HL-60 (cell line): ENCODE results near the gene ADGRD2.

ENCODE experiments used
- DNase-seq, 2 experiments: peaks; one replicate each; pipeline ENCODE4 v3.0.0-alpha.2; 2010 to 2020; ENCODE audit warnings: low read depth in 1 of 2, low spot score in 1 of 2
- H3K27ac ChIP-seq: fragments of 250-450 bp; sonication (Bioruptor Pico); replicated peaks from 2 replicates; pipeline ENCODE4 v1.5.1; 2020; ENCODE audit warnings: mild to moderate bottlenecking, moderate library complexity
- H3K27me3 ChIP-seq: fragments of 250-450 bp; sonication (Bioruptor Pico); 2 replicates; pipeline ENCODE4 v1.5.1; 2021; ENCODE audit warnings: mild to moderate bottlenecking, moderate library complexity; ENCODE audit not compliant: insufficient read depth, poor library complexity, severe bottlenecking
- H3K4me3 ChIP-seq: replicated peaks from 2 replicates; pipeline ENCODE4 v1.5.1; 2011; ENCODE audit warnings: mild to moderate bottlenecking, control low read depth, low read length; ENCODE audit not compliant: insufficient read depth
- CTCF ChIP-seq: IDR thresholded peaks from one replicate; pipeline ENCODE4 v1.5.1; 2011; ENCODE audit warnings: low read length, control low read depth, inconsistent platforms; ENCODE audit not compliant: insufficient read depth
- GABPA ChIP-seq: IDR thresholded peaks from 2 replicates; pipeline ENCODE4 v1.6.1; 2012; ENCODE audit warnings: low read depth
- POLR2AphosphoS5 ChIP-seq: IDR thresholded peaks from 2 replicates; pipeline ENCODE4 v1.6.1; 2012; ENCODE audit warnings: low read depth
- REST ChIP-seq: IDR thresholded peaks from 2 replicates; pipeline ENCODE4 v1.6.1; 2012; ENCODE audit warnings: low read depth; ENCODE audit not compliant: insufficient replicate concordance
- SPI1 ChIP-seq: IDR thresholded peaks from 2 replicates; pipeline ENCODE4 v1.6.1; 2012; ENCODE audit warnings: low read depth, mild to moderate bottlenecking, borderline replicate concordance

ADGRD2 gene

DNA sequence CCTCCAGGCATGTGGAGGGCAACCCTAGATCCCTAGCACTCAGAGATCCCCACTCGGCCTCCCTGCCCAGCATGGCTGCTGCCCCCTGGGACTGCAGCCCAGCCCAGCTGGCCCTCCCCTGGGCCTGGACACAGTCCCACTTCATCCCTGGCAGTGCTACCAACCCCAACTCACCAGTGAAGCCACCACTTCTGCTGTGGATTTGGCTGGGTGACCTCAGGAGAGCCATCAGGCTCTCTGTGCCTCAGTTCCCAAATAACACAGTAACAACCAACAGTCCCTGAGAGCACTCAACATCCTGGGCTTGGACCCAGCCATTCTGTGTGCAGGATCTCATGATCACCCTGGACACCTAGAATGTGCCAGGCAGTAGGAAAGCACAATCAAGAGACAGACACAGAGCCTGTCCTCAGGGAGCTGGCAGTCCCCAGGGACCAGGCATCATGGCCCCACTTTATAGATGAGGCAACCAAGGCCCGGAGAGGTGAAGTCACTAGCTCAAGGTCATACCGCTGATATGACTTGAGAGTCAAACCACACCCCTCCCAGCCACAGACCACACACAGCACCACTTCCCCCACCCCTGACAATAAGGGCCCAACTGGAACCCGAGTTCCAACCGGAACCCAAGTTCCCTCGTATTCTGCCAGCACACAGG, 30.3 kb upstream of the ADGRD2 start:
- DNase-seq, result no peak
- Histone ChIP-seq H3K27me3 (peaks cover 2% of the 10 kb centered on the region), H3K4me3 (no peak overlapping the region), H3K27ac (no peak overlapping the region)
- no peak for TF ChIP-seq GABPA
- TF ChIP-seq REST, result no peak
- TF ChIP-seq SPI1, result no peak
- TF ChIP-seq CTCF, result no peak
- no peak for TF ChIP-seq POLR2AphosphoS5

- H3K27ac ChIP-seq, result no peak overlapping the region
- no peak overlapping the region for H3K4me3 ChIP-seq
- DNase-seq, result no peak
- TF ChIP-seq SPI1 (no peak), CTCF (no peak), REST (no peak), GABPA (no peak), POLR2AphosphoS5 (no peak)
- H3K27me3 ChIP-seq, result peaks cover 2% of the 10 kb centered on the region
These were observed 29.2 kb upstream of the ADGRD2 start for GRCh38 chr9:124420991-124421543.

DNA sequence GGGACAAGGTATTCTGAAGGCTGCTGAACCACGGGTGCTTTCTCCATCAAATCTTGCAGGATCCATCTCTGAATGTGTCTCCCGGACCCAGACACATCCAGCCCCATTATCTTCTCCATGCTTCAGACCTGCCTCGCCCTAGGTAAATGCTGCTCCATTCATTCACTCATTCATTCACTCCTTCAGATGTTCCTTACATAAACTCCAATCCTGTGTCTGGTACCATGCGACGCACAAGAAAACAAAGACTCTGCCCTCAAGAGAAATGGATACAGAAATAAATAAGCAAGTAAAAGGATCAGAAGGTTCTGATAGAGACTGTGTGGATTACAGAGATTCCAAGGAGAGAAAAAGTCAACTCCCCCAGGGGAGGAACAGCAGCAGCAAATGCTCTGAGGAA, 27.1 kb upstream of the ADGRD2 start:
- Histone ChIP-seq H3K4me3 (no peak overlapping the region), H3K27ac (no peak overlapping the region), H3K27me3 (peaks cover 2% of the 10 kb centered on the region)
- no peak for DNase-seq
- no peak for TF ChIP-seq CTCF
- no peak for TF ChIP-seq REST
- TF ChIP-seq GABPA, result no peak
- TF ChIP-seq POLR2AphosphoS5, result no peak
- TF ChIP-seq SPI1, result no peak
